Breast epithelium (tissue), 4 donors: ENCODE measurements around the gene FBXO34. TPM values are rescaled to one million over a fixed set of nuclear protein-coding genes. Genes with fewer than 3 reads are reported as not detected.

Source experiments
- DNase-seq, 2 donors: peaks; one replicate each; pipeline ENCODE4 v3.0.0-alpha.2; 2019; ENCODE audit warnings: low spot score in 2 of 2
- H3K27ac ChIP-seq, 2 donors: fragments of 200-600 bp; sonication (generic) in 1 of 2; one replicate each; pipeline ENCODE4 v1.5.1; 2016 to 2019; ENCODE audit warnings: mild to moderate bottlenecking in 1 of 2
- H3K27me3 ChIP-seq, 2 donors: fragments of 200-600 bp; sonication (generic) in 1 of 2; one replicate each; pipeline versions ENCODE4 v1.5.1 to v1.6.0; 2017 to 2019; ENCODE audit warnings: control low read depth in 1 of 2, mild to moderate bottlenecking in 1 of 2
- H3K36me3 ChIP-seq: fragments of 200-600 bp; one replicate; pipeline ENCODE4 v1.5.1; 2019
- H3K4me1 ChIP-seq, 2 donors: fragments of 200-600 bp; sonication (generic); one replicate each; pipeline ENCODE4 v1.5.1; 2016 to 2019; ENCODE audit warnings: control low read depth in 1 of 2
- H3K4me3 ChIP-seq, 3 donors: fragments of 200-600 bp; sonication (generic); 1 replicate in 2 of 3; 2 replicates in 1 of 3; pipeline ENCODE4 v1.5.1; 2016 to 2019; ENCODE audit warnings: mild to moderate bottlenecking in 3 of 3, moderate library complexity in 2 of 3
- H3K9me3 ChIP-seq, 2 donors: fragments of 200-600 bp; sonication (generic) in 1 of 2; one replicate each; pipeline ENCODE4 v1.5.1; 2016 to 2019; ENCODE audit warnings: control low read depth in 1 of 2
- CTCF ChIP-seq, 3 donors: fragments of 450-650 bp; IDR thresholded peaks; one replicate each; pipeline ENCODE4 v1.5.1; 2016 to 2017; ENCODE audit warnings: antibody characterized with exemption in 3 of 3, mild to moderate bottlenecking in 3 of 3, moderate library complexity in 3 of 3
- POLR2A ChIP-seq: fragments of 450-650 bp; IDR thresholded peaks from one replicate; pipeline ENCODE4 v1.6.1; 2016; ENCODE audit warnings: antibody characterized with exemption, mild to moderate bottlenecking, moderate library complexity
- POLR2AphosphoS5 ChIP-seq, 3 donors: sonication (generic); formaldehyde crosslinking; IDR thresholded peaks; one replicate each; pipeline ENCODE4 v1.6.1; 2017; ENCODE audit warnings: antibody characterized with exemption in 3 of 3
- intact Hi-C: fragments of 100-400 bp; cut with DNase I; formaldehyde crosslinking; loops from one replicate; pipeline ENCODE4 v1.15.1; 2023; ENCODE audit warnings: low total_unique reads
- total RNA-seq, 3 donors: library from RNA; depleted of rRNA; stranded (reverse); fragments of >200 nt; gene quantifications; one replicate each; pipeline ENCODE4 v1.1.0, GENCODE V29; 2016

Gene FBXO34
- total RNA-seq, 3 donors from 2014 or later: 31.8 to 56.5 (median 34.7) TPM

GRCh38 chr14:55328317-55328716 is 57.1 kb downstream of the FBXO34 start:
- intact Hi-C loops: no loop called here
- no peak for DNase-seq
- peaks cover 0 to 3% of the 10 kb centered on the region in 2 donors for H3K4me1 ChIP-seq
- no peak overlapping the region for H3K27ac ChIP-seq
- H3K36me3 ChIP-seq: no peaks in the 10 kb centered on the region
- no peak overlapping the region for H3K4me3 ChIP-seq
- H3K9me3 ChIP-seq: no peaks in the 10 kb centered on the region
- no peak for TF ChIP-seq POLR2A
- TF ChIP-seq POLR2AphosphoS5 (IDR thresholded peaks at IDR 0.05): no peak
- no peak for TF ChIP-seq CTCF (IDR thresholded peaks at IDR 0.05)
- no peaks in the 10 kb centered on the region for H3K27me3 ChIP-seq

- Histone ChIP-seq H3K4me3 (no peak overlapping the region), H3K36me3 (no peaks in the 10 kb centered on the region), H3K27me3 (no peaks in the 10 kb centered on the region), H3K9me3 (no peaks in the 10 kb centered on the region), H3K27ac (peak overlapping the region in 1 of 2 donors; percentile 9), H3K4me1 (peaks cover 0 to 8% of the 10 kb centered on the region in 2 donors)
- intact Hi-C loops: no loop called here
- no peak for TF ChIP-seq POLR2AphosphoS5 (IDR thresholded peaks at IDR 0.05)
- no peak for DNase-seq
These were observed 58.9 kb downstream of the FBXO34 start for GRCh38 chr14:55329999-55330710.

GRCh38 chr14:55332654-55333570 is 61.7 kb downstream of the FBXO34 start:
- no peak for DNase-seq
- Histone ChIP-seq H3K36me3 (no peaks in the 10 kb centered on the region), H3K4me3 (no peak overlapping the region), H3K9me3 (no peaks in the 10 kb centered on the region), H3K27me3 (no peaks in the 10 kb centered on the region), H3K4me1 (peaks cover 0 to 8% of the 10 kb centered on the region in 2 donors), H3K27ac (peak overlapping the region; percentile 39 to 50)
- intact Hi-C loops: no loop called here
- TF ChIP-seq CTCF (IDR thresholded peaks at IDR 0.05): no peak
- TF ChIP-seq POLR2A: no peak
- no peak for TF ChIP-seq POLR2AphosphoS5 (IDR thresholded peaks at IDR 0.05)

DNA sequence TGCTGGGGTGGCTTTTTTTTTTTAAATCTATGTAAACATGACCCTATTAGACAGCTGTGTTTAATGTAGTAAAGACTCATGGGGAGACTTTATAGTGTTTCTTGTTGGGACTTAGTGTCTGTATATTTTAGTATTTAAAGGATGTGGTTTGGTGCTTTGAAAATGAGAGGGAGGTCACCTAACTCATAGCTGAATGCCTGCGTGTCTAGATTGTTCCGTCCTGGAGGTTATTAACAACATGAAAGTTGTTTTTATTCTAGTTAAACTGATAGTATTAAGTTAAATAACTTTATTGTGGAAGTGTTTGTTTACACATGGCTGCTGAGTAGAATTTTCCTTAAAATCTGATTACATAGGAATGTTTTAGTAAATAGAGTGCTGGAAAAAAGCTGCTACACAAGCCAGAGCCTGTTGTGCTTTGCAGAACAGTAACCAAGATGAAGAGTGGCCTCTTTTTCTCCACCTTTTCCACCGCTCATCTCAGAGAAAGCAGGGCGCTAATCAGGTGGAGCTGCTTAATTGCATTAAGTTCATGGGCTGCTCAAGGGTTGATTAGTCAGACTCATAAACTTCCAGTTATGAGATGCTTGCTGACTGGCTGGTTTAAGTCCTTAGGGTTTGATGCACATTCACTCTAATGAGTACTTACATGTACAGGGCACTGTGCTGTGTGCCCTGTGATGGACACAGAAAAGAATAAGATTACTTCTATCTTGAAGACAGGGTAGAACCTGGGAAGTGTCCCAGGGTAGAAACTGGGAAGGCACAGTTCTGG is 62.7 kb downstream of the FBXO34 start:
- Histone ChIP-seq H3K9me3 (no peaks in the 10 kb centered on the region), H3K27ac (peak overlapping the region; percentile 26 to 50), H3K36me3 (no peaks in the 10 kb centered on the region), H3K4me3 (no peak overlapping the region), H3K27me3 (no peaks in the 10 kb centered on the region), H3K4me1 (peaks cover 0 to 8% of the 10 kb centered on the region in 2 donors)
- DNase-seq: no peak
- intact Hi-C loops: no loop called here
- no peak for TF ChIP-seq POLR2AphosphoS5 (IDR thresholded peaks at IDR 0.05)
- TF ChIP-seq CTCF (IDR thresholded peaks at IDR 0.05): no peak
- TF ChIP-seq POLR2A: no peak

DNA sequence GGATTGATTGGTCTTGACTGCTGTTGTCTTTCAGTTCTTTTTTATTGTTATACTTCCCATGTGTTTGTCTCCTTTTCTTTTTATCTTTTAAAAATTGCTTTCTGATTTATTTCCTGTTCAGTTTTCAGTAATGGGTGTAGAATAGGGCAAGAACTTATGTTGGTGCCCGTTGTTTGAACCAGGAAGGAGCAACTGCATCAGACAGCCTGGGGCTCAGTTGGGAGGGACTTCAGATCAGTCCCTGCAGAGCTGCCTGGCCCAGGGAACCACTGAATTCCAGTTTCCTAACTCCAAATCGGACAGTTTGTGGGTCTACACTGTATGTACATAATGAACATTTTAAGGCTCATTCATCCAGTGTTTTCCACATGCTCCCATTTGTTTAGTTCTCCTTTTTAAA is 64.9 kb downstream of the FBXO34 start:
- intact Hi-C loops: no loop called here
- H3K27me3 ChIP-seq: no peaks in the 10 kb centered on the region
- DNase-seq: peak; percentile 55 to 60
- no peaks in the 10 kb centered on the region for H3K9me3 ChIP-seq
- peak overlapping the region in 1 of 2 donors; percentile 50 for H3K27ac ChIP-seq
- H3K4me1 ChIP-seq: peaks cover 0 to 8% of the 10 kb centered on the region in 2 donors
- no peak overlapping the region for H3K4me3 ChIP-seq
- H3K36me3 ChIP-seq: no peaks in the 10 kb centered on the region
- TF ChIP-seq CTCF (IDR thresholded peaks at IDR 0.05): no peak
- no peak for TF ChIP-seq POLR2A
- TF ChIP-seq POLR2AphosphoS5 (IDR thresholded peaks at IDR 0.05): no peak
